Panc1 (cell line): Measurements from ENCODE around the gene CRELD1.

Experiments used
- POLR2AphosphoS5 ChIP-seq: IDR thresholded peaks from 2 replicates; pipeline ENCODE4 v1.6.1; 2012; ENCODE audit warnings: mild to moderate bottlenecking, low read depth, low read length, moderate library complexity
- SIN3A ChIP-seq: IDR thresholded peaks from 2 replicates; pipeline ENCODE4 v1.6.1; 2012; ENCODE audit warnings: low read depth, mild to moderate bottlenecking, low read length, moderate library complexity, borderline replicate concordance; ENCODE audit not compliant: insufficient read depth
- TCF7L2 ChIP-seq: IDR thresholded peaks from 2 replicates; pipeline ENCODE4 v1.6.1; 2011; ENCODE audit warnings: mild to moderate bottlenecking, low read depth, low read length, inconsistent platforms
- TF ChIP-seq, protein P1 (sequence below): fragments of 450-650 bp; IDR thresholded peaks from 2 replicates; pipeline ENCODE4 v1.5.1; 2017; ENCODE audit warnings: mild to moderate bottlenecking
- TF ChIP-seq, protein P2 (sequence below), 2 experiments: IDR thresholded peaks; 2 replicates each; pipeline ENCODE4 v1.6.1; 2011 to 2012; ENCODE audit warnings: low read depth in 2 of 2, control low read depth in 1 of 2, low read length in 1 of 2, mild to moderate bottlenecking in 1 of 2, moderate library complexity in 1 of 2; ENCODE audit not compliant: insufficient read depth in 1 of 2

DNA sequence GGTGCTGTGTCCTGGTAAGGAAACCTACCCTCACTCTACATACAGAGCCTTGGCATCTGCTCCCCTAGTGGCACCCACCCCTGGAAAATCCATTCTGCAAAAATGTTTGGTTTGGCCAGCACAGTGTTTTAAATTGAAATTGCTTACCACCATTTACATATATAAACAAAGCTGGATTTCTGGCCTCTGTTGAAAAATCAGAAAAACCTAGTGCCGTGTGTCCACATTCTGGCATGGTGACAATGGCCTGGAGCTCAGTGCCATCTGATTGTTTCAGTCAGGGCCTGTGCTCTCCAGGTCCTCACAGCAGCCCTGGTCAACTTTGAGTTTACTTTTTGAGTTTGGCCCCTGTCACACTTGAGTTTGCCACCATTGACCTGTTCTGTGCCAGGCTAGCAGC, 19.6 kb upstream of the CRELD1 start:
- TF ChIP-seq, protein P1, sequence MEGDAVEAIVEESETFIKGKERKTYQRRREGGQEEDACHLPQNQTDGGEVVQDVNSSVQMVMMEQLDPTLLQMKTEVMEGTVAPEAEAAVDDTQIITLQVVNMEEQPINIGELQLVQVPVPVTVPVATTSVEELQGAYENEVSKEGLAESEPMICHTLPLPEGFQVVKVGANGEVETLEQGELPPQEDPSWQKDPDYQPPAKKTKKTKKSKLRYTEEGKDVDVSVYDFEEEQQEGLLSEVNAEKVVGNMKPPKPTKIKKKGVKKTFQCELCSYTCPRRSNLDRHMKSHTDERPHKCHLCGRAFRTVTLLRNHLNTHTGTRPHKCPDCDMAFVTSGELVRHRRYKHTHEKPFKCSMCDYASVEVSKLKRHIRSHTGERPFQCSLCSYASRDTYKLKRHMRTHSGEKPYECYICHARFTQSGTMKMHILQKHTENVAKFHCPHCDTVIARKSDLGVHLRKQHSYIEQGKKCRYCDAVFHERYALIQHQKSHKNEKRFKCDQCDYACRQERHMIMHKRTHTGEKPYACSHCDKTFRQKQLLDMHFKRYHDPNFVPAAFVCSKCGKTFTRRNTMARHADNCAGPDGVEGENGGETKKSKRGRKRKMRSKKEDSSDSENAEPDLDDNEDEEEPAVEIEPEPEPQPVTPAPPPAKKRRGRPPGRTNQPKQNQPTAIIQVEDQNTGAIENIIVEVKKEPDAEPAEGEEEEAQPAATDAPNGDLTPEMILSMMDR, result no peak
- TF ChIP-seq POLR2AphosphoS5 (no peak), TCF7L2 (no peak), SIN3A (no peak)
- TF ChIP-seq, protein P2, sequence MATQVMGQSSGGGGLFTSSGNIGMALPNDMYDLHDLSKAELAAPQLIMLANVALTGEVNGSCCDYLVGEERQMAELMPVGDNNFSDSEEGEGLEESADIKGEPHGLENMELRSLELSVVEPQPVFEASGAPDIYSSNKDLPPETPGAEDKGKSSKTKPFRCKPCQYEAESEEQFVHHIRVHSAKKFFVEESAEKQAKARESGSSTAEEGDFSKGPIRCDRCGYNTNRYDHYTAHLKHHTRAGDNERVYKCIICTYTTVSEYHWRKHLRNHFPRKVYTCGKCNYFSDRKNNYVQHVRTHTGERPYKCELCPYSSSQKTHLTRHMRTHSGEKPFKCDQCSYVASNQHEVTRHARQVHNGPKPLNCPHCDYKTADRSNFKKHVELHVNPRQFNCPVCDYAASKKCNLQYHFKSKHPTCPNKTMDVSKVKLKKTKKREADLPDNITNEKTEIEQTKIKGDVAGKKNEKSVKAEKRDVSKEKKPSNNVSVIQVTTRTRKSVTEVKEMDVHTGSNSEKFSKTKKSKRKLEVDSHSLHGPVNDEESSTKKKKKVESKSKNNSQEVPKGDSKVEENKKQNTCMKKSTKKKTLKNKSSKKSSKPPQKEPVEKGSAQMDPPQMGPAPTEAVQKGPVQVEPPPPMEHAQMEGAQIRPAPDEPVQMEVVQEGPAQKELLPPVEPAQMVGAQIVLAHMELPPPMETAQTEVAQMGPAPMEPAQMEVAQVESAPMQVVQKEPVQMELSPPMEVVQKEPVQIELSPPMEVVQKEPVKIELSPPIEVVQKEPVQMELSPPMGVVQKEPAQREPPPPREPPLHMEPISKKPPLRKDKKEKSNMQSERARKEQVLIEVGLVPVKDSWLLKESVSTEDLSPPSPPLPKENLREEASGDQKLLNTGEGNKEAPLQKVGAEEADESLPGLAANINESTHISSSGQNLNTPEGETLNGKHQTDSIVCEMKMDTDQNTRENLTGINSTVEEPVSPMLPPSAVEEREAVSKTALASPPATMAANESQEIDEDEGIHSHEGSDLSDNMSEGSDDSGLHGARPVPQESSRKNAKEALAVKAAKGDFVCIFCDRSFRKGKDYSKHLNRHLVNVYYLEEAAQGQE (IDR thresholded peaks at IDR 0.05; ENCODE audit: insufficient read depth in 1 of 2, low read depth in 2 of 2, low read length in 1 of 2), result no peak
